Transverse colon (tissue), 4 donors: ENCODE results near the gene NLRC5.

Source experiments
- CTCF ChIP-seq, 5 experiments: fragments of 200-600 bp in 3 of 5; fragments of 450-650 bp in 2 of 5; sonication (generic) in 3 of 5; IDR thresholded peaks; 1 replicate in 2 of 5; 2 replicates in 3 of 5; pipeline ENCODE4 v1.5.1; 2016 to 2017; ENCODE audit warnings: antibody characterized with exemption in 5 of 5, inconsistent platforms in 3 of 5, mild to moderate bottlenecking in 2 of 5, moderate library complexity in 1 of 5
- POLR2A ChIP-seq: fragments of 450-650 bp; IDR thresholded peaks from one replicate; pipeline ENCODE4 v1.6.1; 2016; ENCODE audit warnings: antibody characterized with exemption, mild to moderate bottlenecking, moderate library complexity
- POLR2AphosphoS5 ChIP-seq, 3 donors: sonication (generic); formaldehyde crosslinking; IDR thresholded peaks; one replicate each; pipeline ENCODE4 v1.6.1; 2016; ENCODE audit warnings: antibody characterized with exemption in 3 of 3

- TF ChIP-seq CTCF (IDR thresholded peaks at IDR 0.05) (no peak), POLR2A (no peak), POLR2AphosphoS5 (IDR thresholded peaks at IDR 0.05) (no peak)
Observed at GRCh38 chr16:56943761-56944375, 45.5 kb upstream of the NLRC5 start.
